Lower leg skin (tissue), 4 donors: ENCODE data around the gene ZNF611. TPM values are rescaled to one million over a fixed set of nuclear protein-coding genes. Genes with fewer than 3 reads are reported as not detected.

Experiments used
- DNase-seq, 2 donors: peaks; one replicate each; pipeline ENCODE4 v3.0.0-alpha.2; 2019; ENCODE audit warnings: low spot score in 2 of 2
- H3K4me3 ChIP-seq: fragments of 200-600 bp; sonication (generic); 2 replicates; pipeline ENCODE4 v1.5.1; 2017; ENCODE audit warnings: mild to moderate bottlenecking, low read depth; ENCODE audit not compliant: poor library complexity, severe bottlenecking
- POLR2A ChIP-seq, 2 donors: fragments of 450-650 bp; IDR thresholded peaks; one replicate each; pipeline ENCODE4 v1.6.1; 2016 to 2017; ENCODE audit warnings: antibody characterized with exemption in 2 of 2, mild to moderate bottlenecking in 1 of 2, moderate library complexity in 1 of 2
- WGBS, 2 donors: methylation state at CpG; one replicate each; pipeline ENCODE4 v1.1.5; 2018; 5-methylcytosine and 5-hydroxymethylcytosine counted together
- intact Hi-C: fragments of 100-400 bp; cut with DNase I; formaldehyde crosslinking; loops from one replicate; pipeline ENCODE4 v1.15.0; 2023; ENCODE audit warnings: low total_unique reads
- total RNA-seq, 4 donors: library from RNA; depleted of rRNA; stranded (reverse); fragments of >200 nt; gene quantifications; one replicate each; pipeline ENCODE4 v1.1.0, GENCODE V29; 2016
- TF ChIP-seq, protein P1 (sequence below), 3 donors: fragments of 450-650 bp; IDR thresholded peaks; one replicate each; pipeline ENCODE4 v1.5.1; 2016; ENCODE audit warnings: antibody characterized with exemption in 3 of 3, mild to moderate bottlenecking in 3 of 3, moderate library complexity in 2 of 3

Gene ZNF611
- total RNA-seq, 4 donors from 2014 or later: 7.8 to 13.5 (median 10.2) TPM

DNA sequence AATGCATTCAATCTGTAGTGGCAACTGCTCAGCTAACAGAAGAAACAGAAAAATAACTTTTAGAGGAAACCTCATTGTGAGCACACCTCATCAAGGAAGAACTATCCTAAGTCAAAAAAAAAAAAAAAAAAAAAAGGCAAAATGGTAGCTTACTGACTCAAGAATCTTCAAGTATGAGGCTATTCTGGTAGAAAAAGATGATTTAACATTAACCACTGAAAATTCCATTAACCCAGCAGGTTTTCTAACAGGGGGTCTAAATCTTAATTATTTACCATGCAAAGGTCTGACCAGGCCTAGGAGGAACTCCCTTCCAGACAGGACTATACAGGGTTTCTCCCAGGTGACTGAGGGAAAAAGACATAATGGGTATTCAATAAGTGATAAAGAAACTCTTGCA, 68.3 kb downstream of the ZNF611 start:
- no peak for DNase-seq
- H3K4me3 ChIP-seq: no peak overlapping the region
- TF ChIP-seq, protein P1, sequence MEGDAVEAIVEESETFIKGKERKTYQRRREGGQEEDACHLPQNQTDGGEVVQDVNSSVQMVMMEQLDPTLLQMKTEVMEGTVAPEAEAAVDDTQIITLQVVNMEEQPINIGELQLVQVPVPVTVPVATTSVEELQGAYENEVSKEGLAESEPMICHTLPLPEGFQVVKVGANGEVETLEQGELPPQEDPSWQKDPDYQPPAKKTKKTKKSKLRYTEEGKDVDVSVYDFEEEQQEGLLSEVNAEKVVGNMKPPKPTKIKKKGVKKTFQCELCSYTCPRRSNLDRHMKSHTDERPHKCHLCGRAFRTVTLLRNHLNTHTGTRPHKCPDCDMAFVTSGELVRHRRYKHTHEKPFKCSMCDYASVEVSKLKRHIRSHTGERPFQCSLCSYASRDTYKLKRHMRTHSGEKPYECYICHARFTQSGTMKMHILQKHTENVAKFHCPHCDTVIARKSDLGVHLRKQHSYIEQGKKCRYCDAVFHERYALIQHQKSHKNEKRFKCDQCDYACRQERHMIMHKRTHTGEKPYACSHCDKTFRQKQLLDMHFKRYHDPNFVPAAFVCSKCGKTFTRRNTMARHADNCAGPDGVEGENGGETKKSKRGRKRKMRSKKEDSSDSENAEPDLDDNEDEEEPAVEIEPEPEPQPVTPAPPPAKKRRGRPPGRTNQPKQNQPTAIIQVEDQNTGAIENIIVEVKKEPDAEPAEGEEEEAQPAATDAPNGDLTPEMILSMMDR (IDR thresholded peaks at IDR 0.05): no peak
- no peak for TF ChIP-seq POLR2A (IDR thresholded peaks at IDR 0.05)
- intact Hi-C loops: no loop called here

DNA sequence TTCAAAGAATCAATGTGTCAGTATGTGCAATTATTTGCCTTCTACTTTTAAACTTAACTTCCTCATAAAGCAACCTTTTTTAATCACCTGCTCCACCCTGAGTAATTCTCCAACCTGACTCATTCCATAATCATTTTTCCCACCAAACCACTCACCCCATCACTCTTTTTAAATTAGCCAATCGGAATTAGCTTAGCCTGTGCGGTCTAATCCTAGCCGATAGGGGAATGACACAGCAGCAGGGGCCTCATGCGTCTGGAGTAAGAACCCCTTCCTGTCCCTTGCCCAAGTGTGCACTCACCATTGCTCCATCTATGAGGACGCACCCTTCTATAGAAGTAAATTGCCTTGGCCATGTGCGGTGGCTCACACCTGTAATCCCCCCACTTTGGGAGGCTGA, 69.3 kb downstream of the ZNF611 start:
- no peak for DNase-seq
- no peak overlapping the region for H3K4me3 ChIP-seq
- intact Hi-C loops: no loop called here
- 97 to 99% methylated on average over 6 of the region's 6 CpGs for WGBS, 2 donors
- no peak for TF ChIP-seq POLR2A (IDR thresholded peaks at IDR 0.05)
- TF ChIP-seq, protein P1 (IDR thresholded peaks at IDR 0.05): no peak

DNA sequence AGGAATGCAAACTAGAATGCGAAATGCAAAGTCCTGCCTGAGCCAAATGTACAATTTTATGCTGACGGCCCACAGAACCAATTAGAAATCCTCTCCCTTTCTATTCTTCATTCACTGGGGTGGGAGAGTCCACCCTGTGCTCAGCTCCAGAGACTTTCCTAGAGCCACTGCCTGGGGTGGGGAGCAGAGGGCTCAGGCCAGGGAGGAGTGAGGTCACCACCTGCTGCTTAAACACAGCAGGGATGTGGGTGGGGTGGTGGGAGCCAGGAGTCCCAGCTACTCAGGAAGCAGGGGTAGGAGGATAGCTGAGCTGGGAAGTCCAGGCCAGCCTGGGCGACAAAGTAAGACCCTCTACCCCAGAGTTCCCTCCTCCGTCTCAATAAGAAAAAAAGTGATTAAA, 69.8 kb downstream of the ZNF611 start:
- H3K4me3 ChIP-seq: no peak overlapping the region
- no peak for DNase-seq
- intact Hi-C loops: no loop called here
- TF ChIP-seq, protein P1 (IDR thresholded peaks at IDR 0.05): no peak
- TF ChIP-seq POLR2A (IDR thresholded peaks at IDR 0.05): no peak
- WGBS, 2 donors: 94 to 96% methylated on average over 4 of the region's 4 CpGs

DNA sequence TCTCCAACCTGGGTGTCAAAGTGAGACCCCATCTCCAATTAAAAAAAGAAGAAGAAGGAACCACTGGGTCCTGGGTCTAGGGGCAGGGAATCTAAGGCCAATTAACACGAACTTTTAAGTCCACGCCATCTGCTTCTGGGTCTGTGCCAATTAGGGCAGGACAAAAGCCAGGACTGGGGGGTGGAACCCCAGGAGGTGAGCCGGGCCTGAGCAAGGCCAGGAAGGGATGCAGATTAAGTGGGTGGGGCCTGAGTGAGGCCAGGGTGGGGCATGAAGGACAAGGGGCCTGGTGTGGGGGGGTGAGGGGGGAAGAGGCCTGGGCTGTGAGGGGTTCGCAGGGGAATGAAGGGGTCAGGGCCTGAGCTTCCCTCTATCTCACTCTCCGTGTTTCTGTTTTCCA, 70.4 kb downstream of the ZNF611 start:
- WGBS, 2 donors: 76 to 77% methylated on average over 5 of the region's 5 CpGs
- TF ChIP-seq, protein P1 (IDR thresholded peaks at IDR 0.05): no peak
- TF ChIP-seq POLR2A (IDR thresholded peaks at IDR 0.05): no peak
- intact Hi-C loops: no loop called here
- no peak overlapping the region for H3K4me3 ChIP-seq
- no peak for DNase-seq

DNA sequence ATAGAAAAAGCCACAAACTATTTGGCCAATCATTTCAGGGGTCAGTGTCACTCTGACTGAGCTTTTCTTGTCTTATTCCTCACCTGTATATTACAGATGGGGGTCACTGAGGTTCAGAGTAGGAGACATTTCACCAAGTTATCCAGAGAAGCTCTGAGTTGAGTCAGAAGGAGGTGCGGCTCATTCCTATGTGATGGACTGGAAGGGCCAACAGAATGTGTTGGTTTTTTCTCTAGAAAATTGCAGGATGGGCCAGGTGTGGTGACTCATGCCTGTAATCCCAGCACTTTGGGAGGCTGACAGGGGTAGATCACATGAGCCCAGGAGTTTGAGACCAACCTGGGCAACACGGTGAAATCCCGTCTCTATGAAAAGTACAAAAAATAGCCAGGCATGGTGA, 72.2 kb downstream of the ZNF611 start:
- intact Hi-C loops: no loop called here
- H3K4me3 ChIP-seq: no peak overlapping the region
- no peak for DNase-seq
- TF ChIP-seq POLR2A (IDR thresholded peaks at IDR 0.05): no peak
- TF ChIP-seq, protein P1 (IDR thresholded peaks at IDR 0.05): no peak
- 79 to 94% methylated on average over 3 of the region's 3 CpGs for WGBS, 2 donors

DNA sequence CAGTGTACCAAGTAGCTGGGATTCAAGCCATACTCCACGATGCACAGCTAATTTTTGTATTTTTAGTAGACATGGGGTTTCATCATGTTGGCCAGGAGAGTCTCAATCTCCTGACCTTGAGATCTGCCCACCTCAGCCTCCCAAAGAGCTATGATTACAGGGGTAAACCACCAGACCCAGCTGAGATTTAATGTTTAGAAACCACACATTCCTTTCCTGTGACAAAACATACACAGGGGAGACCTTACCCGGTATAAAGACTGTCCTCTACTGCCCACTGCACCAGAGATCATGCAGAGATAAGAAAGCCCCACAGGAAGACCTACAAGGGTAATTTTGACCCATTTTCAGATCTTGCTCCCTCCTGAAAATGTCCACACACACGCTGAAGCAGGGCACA, 73.9 kb downstream of the ZNF611 start:
- 80 to 83% methylated on average over 3 of the region's 3 CpGs for WGBS, 2 donors
- no peak for TF ChIP-seq POLR2A (IDR thresholded peaks at IDR 0.05)
- TF ChIP-seq, protein P1 (IDR thresholded peaks at IDR 0.05): no peak
- no peak for DNase-seq
- no peak overlapping the region for H3K4me3 ChIP-seq
- intact Hi-C loops: no loop called here
